ENCODE data around the gene GBF1.

The GBF1 gene

DNA sequence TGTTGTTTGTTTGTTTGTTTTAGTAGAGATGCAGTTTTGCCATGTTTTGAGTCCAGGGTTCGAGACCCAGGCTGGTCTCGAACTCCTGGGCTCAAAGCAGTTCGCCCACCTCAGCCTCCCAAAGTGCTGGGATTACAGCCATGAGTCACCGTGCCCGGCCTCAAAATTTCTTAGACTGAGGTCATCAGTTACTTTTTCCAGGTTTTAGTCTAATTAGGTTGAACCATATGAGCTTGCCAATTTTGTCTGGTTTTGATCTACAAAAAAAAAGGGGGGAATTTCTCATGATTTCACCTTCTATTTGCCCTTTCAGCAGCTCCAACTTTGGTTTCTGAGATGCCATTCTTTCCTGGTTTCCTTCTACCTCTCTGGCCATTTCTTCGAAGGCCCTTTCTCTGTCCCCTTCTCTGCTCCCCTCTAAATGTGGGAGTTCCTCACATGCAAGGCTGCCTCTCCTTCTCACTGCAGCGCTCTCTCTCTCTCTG is 181.5 kb downstream of the GBF1 start:
- DNase-seq, result no peak

DNA sequence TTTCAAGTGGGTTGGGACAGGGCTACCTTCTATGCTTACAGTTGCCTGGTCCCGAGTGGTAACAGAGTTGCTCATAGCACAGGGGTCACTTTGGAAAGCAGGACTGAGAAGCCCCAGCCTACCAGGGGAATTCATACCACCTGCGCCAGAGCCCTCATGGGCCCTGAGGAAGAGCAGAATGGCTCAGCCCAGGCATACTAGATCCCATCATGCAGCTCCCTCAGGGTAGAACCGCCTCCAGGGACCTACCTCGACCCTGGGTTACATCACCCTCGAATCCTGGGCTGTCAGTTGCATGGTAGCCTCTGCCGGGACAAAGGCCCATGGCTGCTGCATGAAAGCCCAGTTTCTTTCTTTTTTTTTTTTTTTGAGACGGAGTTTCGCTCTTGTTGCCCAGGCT is 184.1 kb downstream of the GBF1 start:
- DNase-seq, result no peak

DNA sequence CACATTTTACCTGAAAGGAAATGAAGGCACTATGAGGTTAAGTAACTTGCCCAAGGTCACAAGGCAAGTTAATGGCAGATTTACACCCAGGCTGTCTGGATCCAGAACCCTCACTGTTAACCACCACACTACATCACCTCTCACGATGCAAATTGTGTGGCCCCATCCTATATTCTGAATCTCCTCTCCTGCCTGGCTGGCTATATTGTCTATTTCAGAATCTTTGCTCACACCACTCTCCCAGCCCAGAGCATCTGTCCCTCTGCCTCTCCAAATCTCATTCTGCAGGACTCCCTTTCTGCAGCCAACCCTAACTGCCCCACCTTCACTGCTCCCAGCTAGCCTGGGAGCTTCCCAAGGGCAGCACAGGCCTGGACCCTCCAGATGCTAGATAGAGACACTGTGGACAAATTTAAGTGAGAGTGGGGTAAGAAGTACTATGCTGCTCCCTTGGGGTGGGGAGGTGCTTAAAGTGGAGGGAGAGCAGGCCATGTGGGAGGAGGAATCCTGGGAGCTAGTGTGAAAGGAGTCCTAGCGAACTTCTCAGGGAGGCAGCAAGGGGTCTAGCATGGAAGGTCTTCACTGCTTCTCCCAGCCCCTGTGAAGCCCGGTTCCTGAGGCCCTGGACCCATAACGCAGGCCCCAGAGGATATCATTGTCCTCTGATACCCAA is 186.3 kb downstream of the GBF1 start:
- no peak for DNase-seq
